Central memory CD8-positive, alpha-beta T cell (primary cell): Measurements from ENCODE around the gene MDC1.
"Not testable (repeated sequence)": the region's sequence is repeated elsewhere in the genome, so short reads cannot be mapped to it uniquely, and the experiment has no call there.

Source experiments
- ATAC-seq: fragments of 150-1000 bp; cut with Tn5 transposase; replicated peaks from 2 replicates; pipeline ENCODE4 v1.10.0; 2022; ENCODE audit warnings: mild to moderate bottlenecking, moderate FRiP score, moderate number of reproducible peaks; ENCODE audit not compliant: poor library complexity, severe bottlenecking; ENCODE audit errors: extremely low read depth
- DNase-seq, 2 donors: peaks; one replicate each; pipeline ENCODE4 v3.0.0; 2021; ENCODE audit warnings: low spot score in 2 of 2
- H3K27ac Mint-ChIP-seq: one replicate; pipeline ENCODE4 v1.8.0; 2022; ENCODE audit warnings: low read depth, mild to moderate bottlenecking, moderate library complexity, mixed read lengths
- H3K27me3 Mint-ChIP-seq: one replicate; pipeline ENCODE4 v1.8.0; 2022; ENCODE audit warnings: mixed read lengths
- H3K36me3 Mint-ChIP-seq: one replicate; pipeline ENCODE4 v1.8.0; 2022; ENCODE audit warnings: mild to moderate bottlenecking, moderate library complexity, mixed read lengths; ENCODE audit not compliant: insufficient read depth
- H3K4me1 Mint-ChIP-seq: one replicate; pipeline ENCODE4 v1.8.0; 2022; ENCODE audit warnings: mixed read lengths
- H3K4me3 Mint-ChIP-seq: one replicate; pipeline ENCODE4 v1.8.0; 2022; ENCODE audit warnings: mild to moderate bottlenecking, moderate library complexity, mixed read lengths
- H3K9me3 Mint-ChIP-seq: one replicate; pipeline ENCODE4 v1.8.0; 2022; ENCODE audit warnings: mixed read lengths

MDC1 gene, protein sequence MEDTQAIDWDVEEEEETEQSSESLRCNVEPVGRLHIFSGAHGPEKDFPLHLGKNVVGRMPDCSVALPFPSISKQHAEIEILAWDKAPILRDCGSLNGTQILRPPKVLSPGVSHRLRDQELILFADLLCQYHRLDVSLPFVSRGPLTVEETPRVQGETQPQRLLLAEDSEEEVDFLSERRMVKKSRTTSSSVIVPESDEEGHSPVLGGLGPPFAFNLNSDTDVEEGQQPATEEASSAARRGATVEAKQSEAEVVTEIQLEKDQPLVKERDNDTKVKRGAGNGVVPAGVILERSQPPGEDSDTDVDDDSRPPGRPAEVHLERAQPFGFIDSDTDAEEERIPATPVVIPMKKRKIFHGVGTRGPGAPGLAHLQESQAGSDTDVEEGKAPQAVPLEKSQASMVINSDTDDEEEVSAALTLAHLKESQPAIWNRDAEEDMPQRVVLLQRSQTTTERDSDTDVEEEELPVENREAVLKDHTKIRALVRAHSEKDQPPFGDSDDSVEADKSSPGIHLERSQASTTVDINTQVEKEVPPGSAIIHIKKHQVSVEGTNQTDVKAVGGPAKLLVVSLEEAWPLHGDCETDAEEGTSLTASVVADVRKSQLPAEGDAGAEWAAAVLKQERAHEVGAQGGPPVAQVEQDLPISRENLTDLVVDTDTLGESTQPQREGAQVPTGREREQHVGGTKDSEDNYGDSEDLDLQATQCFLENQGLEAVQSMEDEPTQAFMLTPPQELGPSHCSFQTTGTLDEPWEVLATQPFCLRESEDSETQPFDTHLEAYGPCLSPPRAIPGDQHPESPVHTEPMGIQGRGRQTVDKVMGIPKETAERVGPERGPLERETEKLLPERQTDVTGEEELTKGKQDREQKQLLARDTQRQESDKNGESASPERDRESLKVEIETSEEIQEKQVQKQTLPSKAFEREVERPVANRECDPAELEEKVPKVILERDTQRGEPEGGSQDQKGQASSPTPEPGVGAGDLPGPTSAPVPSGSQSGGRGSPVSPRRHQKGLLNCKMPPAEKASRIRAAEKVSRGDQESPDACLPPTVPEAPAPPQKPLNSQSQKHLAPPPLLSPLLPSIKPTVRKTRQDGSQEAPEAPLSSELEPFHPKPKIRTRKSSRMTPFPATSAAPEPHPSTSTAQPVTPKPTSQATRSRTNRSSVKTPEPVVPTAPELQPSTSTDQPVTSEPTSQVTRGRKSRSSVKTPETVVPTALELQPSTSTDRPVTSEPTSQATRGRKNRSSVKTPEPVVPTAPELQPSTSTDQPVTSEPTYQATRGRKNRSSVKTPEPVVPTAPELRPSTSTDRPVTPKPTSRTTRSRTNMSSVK (N-terminal part only)

DNA sequence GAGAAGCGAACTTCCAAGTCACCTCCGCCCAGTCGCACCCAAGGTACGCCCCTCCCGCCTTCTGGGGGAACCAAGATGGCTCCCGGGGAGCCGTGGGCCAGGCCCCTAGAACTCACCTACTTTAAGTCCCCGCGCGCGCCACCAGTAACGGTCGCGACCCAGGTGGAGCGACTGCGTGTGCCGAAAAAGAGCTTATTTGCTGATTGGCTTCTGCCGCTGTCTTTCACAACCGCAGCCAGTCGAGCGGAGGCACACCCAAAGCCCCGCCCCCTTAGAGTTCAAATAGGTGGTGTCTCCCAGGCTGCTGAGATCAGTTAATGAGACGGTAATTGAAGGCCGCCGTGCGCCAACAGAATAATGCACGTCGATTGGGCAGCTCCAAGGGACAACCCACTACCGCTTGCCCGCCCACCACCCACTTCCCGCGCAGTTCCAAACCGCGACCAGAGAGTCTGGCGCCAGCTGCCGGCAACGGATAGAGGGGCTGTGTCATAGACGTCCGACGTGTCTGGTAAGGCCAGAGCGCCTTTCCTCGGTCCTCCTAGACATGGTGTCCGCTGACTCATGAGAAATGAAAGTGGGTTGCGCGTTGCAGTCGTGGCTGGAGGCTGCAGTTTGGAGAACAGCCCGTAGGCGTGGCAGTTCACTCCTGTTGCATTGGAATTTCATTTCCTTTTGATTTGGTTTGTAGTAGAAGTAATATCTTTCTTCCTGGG lies at the start of gene MDC1:
Gene MDC1, minus strand, starts transcription at position 153 of the 716 bp plus-strand sequence. CDS start 2,106 bp downstream, outside the sequence.
- peaks cover 51% of the 10 kb centered on the region for H3K4me1 Mint-ChIP-seq
- peaks cover 34% of the 10 kb centered on the region for H3K36me3 Mint-ChIP-seq
- peak within 1 kb of the TSS; percentile 86 for H3K4me3 Mint-ChIP-seq
- H3K27me3 Mint-ChIP-seq, result no peaks in the 10 kb centered on the region
- peak; percentile 92 to 99 for DNase-seq
- H3K27ac Mint-ChIP-seq, result peak within 1 kb of the TSS; percentile 99
- no peaks in the 10 kb centered on the region for H3K9me3 Mint-ChIP-seq
- peak; percentile 83 for ATAC-seq

- no peak overlapping the region for H3K4me3 Mint-ChIP-seq
Observed at GRCh38 chr6:30766461-30767157, 49.5 kb upstream of the MDC1 start.

GRCh38 chr6:30765495-30765894 lies 48.4 kb upstream of the MDC1 start:
- not testable (repeated sequence) for H3K9me3 Mint-ChIP-seq, DNase-seq, H3K27ac Mint-ChIP-seq, H3K4me3 Mint-ChIP-seq, H3K27me3 Mint-ChIP-seq, H3K36me3 Mint-ChIP-seq, ATAC-seq
- H3K4me1 Mint-ChIP-seq, result peaks cover 41% of the 10 kb centered on the region

More at GRCh38 chr6:30766461-30767157, 49.5 kb upstream of the MDC1 start:
- Mint-ChIP-seq H3K9me3 (no peaks in the 10 kb centered on the region), H3K4me1 (peaks cover 47% of the 10 kb centered on the region), H3K27me3 (no peaks in the 10 kb centered on the region), H3K36me3 (peaks cover 1% of the 10 kb centered on the region), H3K27ac (no peak overlapping the region)
- DNase-seq, result no peak
- no peak for ATAC-seq

DNA sequence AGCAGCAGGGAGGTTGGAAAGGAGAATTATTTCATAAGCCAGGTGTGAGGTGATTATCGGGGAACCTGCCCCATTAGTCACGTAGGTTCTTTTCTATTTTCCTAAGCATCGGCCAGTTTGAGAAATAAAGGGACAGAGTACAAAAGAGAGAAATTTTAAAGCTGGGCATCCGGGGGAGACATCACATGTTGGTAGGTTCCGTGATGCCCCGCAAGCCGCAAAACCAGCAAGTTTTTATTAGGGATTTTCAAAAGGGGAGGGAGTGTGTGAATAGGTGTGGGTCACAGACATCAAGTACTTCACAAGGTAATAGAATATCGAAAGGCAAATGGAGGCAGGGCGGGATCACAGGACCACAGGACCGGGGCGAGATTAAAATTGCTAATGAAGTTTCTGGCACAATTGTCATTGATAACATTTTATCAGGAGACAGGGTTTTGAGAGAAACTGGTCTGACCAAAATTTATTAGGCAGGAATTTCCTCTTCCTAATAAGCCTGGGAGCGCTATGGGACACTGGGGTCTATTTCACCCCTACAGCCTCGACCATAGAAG lies 47.5 kb upstream of the MDC1 start:
- not testable (repeated sequence) for ATAC-seq, DNase-seq, H3K4me3 Mint-ChIP-seq, H3K36me3 Mint-ChIP-seq, H3K27ac Mint-ChIP-seq, H3K27me3 Mint-ChIP-seq, H3K9me3 Mint-ChIP-seq
- peaks cover 33% of the 10 kb centered on the region for H3K4me1 Mint-ChIP-seq

GRCh38 chr6:30763618-30764489 lies 46.8 kb upstream of the MDC1 start:
- no peak overlapping the region for H3K4me3 Mint-ChIP-seq
- DNase-seq (no peak), ATAC-seq (no peak)
- H3K36me3 Mint-ChIP-seq, result no peaks in the 10 kb centered on the region
- H3K27me3 Mint-ChIP-seq, result no peaks in the 10 kb centered on the region
- no peaks in the 10 kb centered on the region for H3K9me3 Mint-ChIP-seq
- no peak overlapping the region for H3K27ac Mint-ChIP-seq
- peaks cover 26% of the 10 kb centered on the region for H3K4me1 Mint-ChIP-seq

DNA sequence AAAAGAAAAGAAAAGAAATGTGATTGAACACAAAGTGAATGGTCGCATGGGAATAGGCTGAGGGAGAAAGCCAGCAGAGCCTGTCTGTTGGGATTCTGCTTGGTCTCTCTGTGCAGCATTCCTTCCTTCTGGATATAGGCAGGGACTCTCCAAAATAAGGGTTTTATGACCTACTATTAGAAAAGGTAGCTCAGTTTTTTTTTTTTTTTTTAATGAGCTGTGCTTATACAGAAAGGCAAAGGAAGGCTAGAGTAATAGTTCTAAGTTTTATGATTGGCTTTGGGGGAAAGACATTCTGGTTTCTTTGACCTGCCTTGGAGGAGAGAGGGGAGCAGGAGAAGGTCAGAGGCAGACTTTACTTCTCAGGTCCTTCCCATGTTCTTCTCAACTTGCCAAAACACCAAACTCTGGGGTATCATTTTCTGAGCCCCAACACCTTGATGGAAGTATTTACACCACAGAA lies 46.1 kb upstream of the MDC1 start:
- Mint-ChIP-seq H3K4me1 (peaks cover 19% of the 10 kb centered on the region), H3K36me3 (no peaks in the 10 kb centered on the region), H3K9me3 (no peaks in the 10 kb centered on the region), H3K27me3 (no peaks in the 10 kb centered on the region), H3K27ac (no peak overlapping the region), H3K4me3 (no peak overlapping the region)
- DNase-seq (no peak), ATAC-seq (no peak)

GRCh38 chr6:30761791-30762429 lies 44.8 kb upstream of the MDC1 start:
- H3K27ac Mint-ChIP-seq, result no peak overlapping the region
- no peak overlapping the region for H3K4me3 Mint-ChIP-seq
- peaks cover 15% of the 10 kb centered on the region for H3K4me1 Mint-ChIP-seq
- H3K36me3 Mint-ChIP-seq, result no peaks in the 10 kb centered on the region
- no peak for ATAC-seq
- no peak for DNase-seq
- no peaks in the 10 kb centered on the region for H3K27me3 Mint-ChIP-seq
- no peaks in the 10 kb centered on the region for H3K9me3 Mint-ChIP-seq

DNA sequence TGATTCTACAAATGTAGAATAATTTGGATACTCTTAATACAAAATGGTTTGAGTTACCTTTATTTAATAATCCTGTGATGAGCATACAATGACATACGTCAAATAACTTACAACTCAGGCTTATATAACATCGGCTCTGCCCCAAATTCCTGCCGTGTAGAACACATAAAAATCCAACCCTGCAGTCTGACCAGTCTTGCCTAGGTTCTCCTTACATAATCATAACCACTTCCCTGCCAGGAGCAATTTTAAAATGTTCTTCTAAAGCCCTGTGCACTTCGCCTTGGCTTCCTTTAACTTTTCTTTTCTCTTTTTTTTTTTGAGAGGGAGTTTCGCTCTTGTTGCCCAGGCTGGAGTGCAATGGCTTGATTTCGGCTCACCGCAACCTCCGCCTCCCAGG lies 43.5 kb upstream of the MDC1 start:
- Mint-ChIP-seq H3K27me3 (no peaks in the 10 kb centered on the region), H3K27ac (no peak overlapping the region), H3K9me3 (no peaks in the 10 kb centered on the region), H3K4me3 (no peak overlapping the region), H3K4me1 (peaks cover 15% of the 10 kb centered on the region), H3K36me3 (no peaks in the 10 kb centered on the region)
- DNase-seq, result no peak
- ATAC-seq, result no peak

- Mint-ChIP-seq H3K9me3 (no peaks in the 10 kb centered on the region), H3K27ac (no peak overlapping the region), H3K4me3 (no peak overlapping the region), H3K36me3 (no peaks in the 10 kb centered on the region), H3K27me3 (no peaks in the 10 kb centered on the region), H3K4me1 (peaks cover 11% of the 10 kb centered on the region)
- no peak for DNase-seq
- ATAC-seq, result no peak
Observed at GRCh38 chr6:30759575-30760239, 42.6 kb upstream of the MDC1 start.
